B cell (primary cell): ENCODE data around the gene EFCAB8. TPM values are rescaled to one million over a fixed set of nuclear protein-coding genes. Genes with fewer than 3 reads are reported as not detected.

Experiments
- ATAC-seq: fragments of 200-7000 bp; cut with Tn5 transposase; one replicate; pipeline ENCODE4 v1.10.0; 2021; ENCODE audit warnings: low read depth, mild to moderate bottlenecking, moderate number of reproducible peaks, moderate library complexity
- CTCF ChIA-PET: fragments of 350-600 bp; sonication (Branson Sonifier 250); formaldehyde crosslinking; loops from one replicate; lab custom pipeline; 2021; ENCODE audit warnings: antibody characterized with exemption, inconsistent platforms; lab: Charles Lee
- POLR2A ChIA-PET: fragments of 350-600 bp; sonication (Branson Sonifier 250); formaldehyde crosslinking; loops from one replicate; lab custom pipeline; 2021; ENCODE audit warnings: antibody characterized with exemption; lab: Charles Lee
- DNase-seq: peaks from one replicate; pipeline ENCODE4 v3.0.0; 2013
- H2AFZ ChIP-seq: 2 replicates; pipeline ENCODE4 v1.6.1; 2012; ENCODE audit warnings: mild to moderate bottlenecking, low read depth, low read length; ENCODE audit not compliant: insufficient read depth, poor library complexity, severe bottlenecking
- H3K27ac ChIP-seq, 2 donors: 1 replicate in 1 of 2; 2 replicates in 1 of 2; pipeline ENCODE4 v1.5.1; 2012 to 2013; ENCODE audit warnings: low read length in 2 of 2, mild to moderate bottlenecking in 2 of 2, moderate library complexity in 1 of 2
- H3K27me3 ChIP-seq, 4 experiments: fragments of 200-600 bp in 1 of 4; sonication (generic) in 1 of 4; replicated peaks in 1 of 4; 1 replicate in 2 of 4; 2 replicates in 2 of 4; pipeline versions ENCODE4 v1.6.1 to v1.7.0; 2013 to 2016; ENCODE audit warnings: low read length in 3 of 4, mild to moderate bottlenecking in 2 of 4, mixed read lengths in 1 of 4, moderate library complexity in 1 of 4; ENCODE audit not compliant: insufficient read depth in 4 of 4, control insufficient read depth in 3 of 4; ENCODE audit errors: control extremely low read depth in 1 of 4
- H3K36me3 ChIP-seq, 2 experiments: replicated peaks in 1 of 2; 1 replicate in 1 of 2; 2 replicates in 1 of 2; pipeline versions ENCODE4 v1.6.1 to v1.7.1; 2013; ENCODE audit warnings: low read length in 1 of 2; ENCODE audit not compliant: insufficient read depth in 2 of 2, control insufficient read depth in 1 of 2; ENCODE audit errors: control extremely low read depth in 1 of 2, extremely low read depth in 1 of 2
- H3K4me1 ChIP-seq, 2 donors: fragments of 200-600 bp in 1 of 2; sonication (generic) in 1 of 2; 1 replicate in 1 of 2; 2 replicates in 1 of 2; pipeline versions ENCODE4 v1.5.1 to v1.6.1; 2013 to 2017; ENCODE audit warnings: low read length in 2 of 2; ENCODE audit not compliant: control insufficient read depth in 2 of 2, insufficient read depth in 2 of 2
- H3K4me2 ChIP-seq: replicated peaks from 2 replicates; pipeline ENCODE3; 2012; ENCODE audit warnings: mild to moderate bottlenecking, low read depth, low read length; ENCODE audit not compliant: poor library complexity, severe bottlenecking
- H3K4me3 ChIP-seq, 5 experiments: fragments of 200-600 bp in 1 of 5; sonication (generic) in 1 of 5; 1 replicate in 3 of 5; 2 replicates in 2 of 5; pipeline versions ENCODE4 v1.5.1 to v1.7.0; 2011 to 2016; ENCODE audit warnings: low read length in 4 of 5, mild to moderate bottlenecking in 4 of 5, low read depth in 2 of 5, control low read depth in 1 of 5, moderate library complexity in 1 of 5; ENCODE audit not compliant: insufficient read depth in 1 of 5; ENCODE audit errors: control extremely low read depth in 1 of 5, extremely low read depth in 1 of 5
- H3K79me2 ChIP-seq: fragments of 200-600 bp; sonication (generic); one replicate; pipeline ENCODE4 v1.6.0; 2016; ENCODE audit warnings: low read length; ENCODE audit not compliant: control insufficient read depth, insufficient read depth
- H3K9ac ChIP-seq: fragments of 200-600 bp; sonication (generic); 2 replicates; pipeline ENCODE4 v1.6.1; 2017; ENCODE audit warnings: mild to moderate bottlenecking, low read length, moderate library complexity
- H3K9me3 ChIP-seq, 3 donors: one replicate each; pipeline versions ENCODE4 v1.6.1 to v1.7.1; 2013; ENCODE audit warnings: low read length in 2 of 3; ENCODE audit not compliant: control insufficient read depth in 2 of 3, insufficient read depth in 1 of 3; ENCODE audit errors: control extremely low read depth in 1 of 3
- H4K20me1 ChIP-seq: 2 replicates; pipeline ENCODE4 v1.6.0; 2012; ENCODE audit warnings: mild to moderate bottlenecking, low read length; ENCODE audit not compliant: insufficient read depth, control insufficient read depth, poor library complexity, severe bottlenecking
- H3K27ac Mint-ChIP-seq: one replicate; pipeline ENCODE4 v1.8.0; 2021; ENCODE audit warnings: mixed read lengths
- H3K27me3 Mint-ChIP-seq: one replicate; pipeline ENCODE4 v1.8.0; 2021; ENCODE audit warnings: mixed read lengths
- H3K4me1 Mint-ChIP-seq: one replicate; pipeline ENCODE4 v1.8.0; 2021; ENCODE audit warnings: mixed read lengths
- H3K4me3 Mint-ChIP-seq: one replicate; pipeline ENCODE4 v1.8.0; 2021; ENCODE audit warnings: mixed read lengths
- H3K9me3 Mint-ChIP-seq: one replicate; pipeline ENCODE4 v1.8.0; 2022; ENCODE audit warnings: mixed read lengths; ENCODE audit not compliant: insufficient read depth
- EZH2 ChIP-seq: IDR thresholded peaks from 2 replicates; pipeline ENCODE4 v1.6.1; 2012; ENCODE audit warnings: borderline replicate concordance, low read depth, mild to moderate bottlenecking, moderate library complexity, low read length; ENCODE audit not compliant: insufficient read depth, poor library complexity, severe bottlenecking
- WGBS: methylation state at CpG from one replicate; pipeline ENCODE4 v1.1.5; 2013; ENCODE audit warnings: missing lambda C conversion rate; ENCODE audit not compliant: insufficient coverage; 5-methylcytosine and 5-hydroxymethylcytosine counted together
- intact Hi-C: fragments of 100-400 bp; cut with micrococcal nuclease; formaldehyde crosslinking; loops from one replicate; pipeline ENCODE4 v1.10.0; 2022
- polyA plus RNA-seq: library from polyadenylated mRNA; depleted of rRNA; stranded (reverse); fragments of >200 nt; gene quantifications from 2 replicates; pipeline ENCODE4 v1.2.3, GENCODE V29; 2012
- total RNA-seq, 2 donors: library from RNA; stranded (reverse); fragments of 120-200 nt in 1 of 2; gene quantifications; 1 replicate in 1 of 2; 2 replicates in 1 of 2; pipeline versions ENCODE4 v1.2.3 to v1.2.4, GENCODE V29; 2013 to 2022
- TF ChIP-seq, protein P1 (sequence below): fragments of 200-600 bp; IDR thresholded peaks from one replicate; pipeline ENCODE4 v1.8.0; 2022; ENCODE audit warnings: antibody characterized with exemption, mild to moderate bottlenecking

Gene EFCAB8
- total and polyA plus RNA-seq, 2 donors (not counting 1 experiment from before 2014, with no cell fraction given), result 0.72 to 2.3 TPM

DNA sequence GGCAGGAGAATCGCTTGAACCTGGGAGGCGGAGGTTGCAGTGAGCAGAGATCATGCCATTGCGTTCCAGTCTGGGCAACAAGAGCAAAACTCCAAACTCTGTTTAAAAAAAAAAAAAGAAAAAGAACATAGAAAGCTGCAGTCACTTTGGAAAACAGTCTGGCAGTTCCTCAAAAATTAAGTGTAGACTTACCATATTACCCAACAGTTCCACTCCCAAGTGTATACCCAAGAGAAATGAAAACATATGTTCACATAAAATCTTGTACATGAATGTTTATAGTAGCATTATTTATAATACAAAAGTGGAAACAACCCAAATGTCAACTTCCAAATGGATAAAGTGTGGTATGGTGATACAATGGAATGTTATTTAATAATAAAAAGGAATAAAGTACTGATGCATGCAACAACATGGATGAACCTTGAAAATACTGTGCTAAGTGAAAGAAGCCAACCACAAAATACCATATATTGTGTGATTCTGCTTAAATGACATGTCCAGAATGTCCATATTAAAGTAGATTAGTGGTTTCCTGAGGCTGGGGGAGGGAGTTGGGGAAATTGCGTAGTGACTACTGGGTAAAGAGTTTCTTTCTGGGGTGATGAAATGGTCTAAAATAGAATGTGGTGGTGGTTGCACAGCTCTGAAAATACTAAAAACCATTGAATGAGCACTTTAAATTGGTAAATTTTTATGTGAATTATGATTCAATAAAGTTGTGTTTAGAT lies 82.6 kb downstream of the EFCAB8 start:
- CTCF ChIA-PET, result no interaction called here

DNA sequence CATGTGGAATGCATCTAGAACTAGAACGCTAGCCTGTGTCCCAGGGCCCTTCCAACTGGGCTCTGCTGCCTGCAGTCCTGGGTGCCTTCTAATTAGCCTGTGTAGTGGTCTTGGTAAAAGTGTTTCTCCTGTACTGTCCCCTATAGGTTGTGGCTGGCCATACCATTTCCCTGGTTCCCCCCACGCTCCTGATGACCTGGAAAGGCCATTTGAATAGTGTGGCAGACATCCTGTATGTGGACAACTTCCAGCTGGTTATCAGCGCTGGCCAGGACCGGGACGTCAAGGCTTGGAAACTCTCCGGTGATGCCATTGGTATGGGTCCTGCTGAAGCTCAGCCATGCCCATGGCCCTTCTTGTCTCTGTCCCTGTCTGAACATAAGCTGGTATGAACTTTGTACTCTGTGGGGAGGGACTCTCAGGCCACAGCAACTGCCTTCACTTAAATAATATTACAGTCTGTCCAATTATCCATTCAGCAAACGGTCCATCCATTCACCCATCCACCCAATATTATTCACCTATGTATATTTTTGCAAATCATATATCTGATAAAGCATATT lies 84.8 kb downstream of the EFCAB8 start:
- intact Hi-C loops, result no loop called here
- H3K4me3 ChIP-seq, result no peak overlapping the region
- 93% methylated on average over 6 of the region's 7 CpGs for WGBS
- ChIA-PET CTCF (no interaction called here), POLR2A (no interaction called here)
- H3K4me1 ChIP-seq, result no peaks in the 10 kb centered on the region
- H3K27me3 Mint-ChIP-seq, result peaks cover 21% of the 10 kb centered on the region
- H3K4me3 Mint-ChIP-seq, result no peak overlapping the region
- H3K27ac Mint-ChIP-seq, result no peak overlapping the region
- DNase-seq, result no peak
- H3K9me3 ChIP-seq, result peaks cover 0 to 7% (median 0%) of the 10 kb centered on the region in 3 donors
- no peaks in the 10 kb centered on the region for H3K27me3 ChIP-seq
- no peak for ATAC-seq
- H4K20me1 ChIP-seq, result no peaks in the 10 kb centered on the region
- TF ChIP-seq, protein P1, sequence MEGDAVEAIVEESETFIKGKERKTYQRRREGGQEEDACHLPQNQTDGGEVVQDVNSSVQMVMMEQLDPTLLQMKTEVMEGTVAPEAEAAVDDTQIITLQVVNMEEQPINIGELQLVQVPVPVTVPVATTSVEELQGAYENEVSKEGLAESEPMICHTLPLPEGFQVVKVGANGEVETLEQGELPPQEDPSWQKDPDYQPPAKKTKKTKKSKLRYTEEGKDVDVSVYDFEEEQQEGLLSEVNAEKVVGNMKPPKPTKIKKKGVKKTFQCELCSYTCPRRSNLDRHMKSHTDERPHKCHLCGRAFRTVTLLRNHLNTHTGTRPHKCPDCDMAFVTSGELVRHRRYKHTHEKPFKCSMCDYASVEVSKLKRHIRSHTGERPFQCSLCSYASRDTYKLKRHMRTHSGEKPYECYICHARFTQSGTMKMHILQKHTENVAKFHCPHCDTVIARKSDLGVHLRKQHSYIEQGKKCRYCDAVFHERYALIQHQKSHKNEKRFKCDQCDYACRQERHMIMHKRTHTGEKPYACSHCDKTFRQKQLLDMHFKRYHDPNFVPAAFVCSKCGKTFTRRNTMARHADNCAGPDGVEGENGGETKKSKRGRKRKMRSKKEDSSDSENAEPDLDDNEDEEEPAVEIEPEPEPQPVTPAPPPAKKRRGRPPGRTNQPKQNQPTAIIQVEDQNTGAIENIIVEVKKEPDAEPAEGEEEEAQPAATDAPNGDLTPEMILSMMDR, result no peak
- no peak for TF ChIP-seq EZH2
- H3K36me3 ChIP-seq, result no peaks in the 10 kb centered on the region
- H3K4me1 Mint-ChIP-seq, result no peaks in the 10 kb centered on the region
- H3K27ac ChIP-seq, result no peak overlapping the region
- no peaks in the 10 kb centered on the region for H3K79me2 ChIP-seq
- H3K4me2 ChIP-seq, result no peak overlapping the region
- no peak overlapping the region for H2AFZ ChIP-seq
- no peak overlapping the region for H3K9ac ChIP-seq
- peaks cover 3% of the 10 kb centered on the region for H3K9me3 Mint-ChIP-seq

More for the DNA sequence above, 82.6 kb downstream of the EFCAB8 start:
- H3K4me3 ChIP-seq, result no peak overlapping the region
- Mint-ChIP-seq H3K9me3 (peaks cover 3% of the 10 kb centered on the region), H3K27ac (no peak overlapping the region), H3K4me3 (no peak overlapping the region), H3K27me3 (peaks cover 16% of the 10 kb centered on the region), H3K4me1 (no peaks in the 10 kb centered on the region)
- POLR2A ChIA-PET, result no interaction called here
- no peaks in the 10 kb centered on the region for H3K79me2 ChIP-seq
- H3K27me3 ChIP-seq, result no peaks in the 10 kb centered on the region
- H3K4me2 ChIP-seq, result no peak overlapping the region
- H3K4me1 ChIP-seq, result no peaks in the 10 kb centered on the region
- TF ChIP-seq EZH2, result no peak
- TF ChIP-seq, protein P1, result no peak
- H2AFZ ChIP-seq, result no peak overlapping the region
- no peak overlapping the region for H3K27ac ChIP-seq
- WGBS, result 80% methylated on average over 3 of the region's 4 CpGs
- ATAC-seq (no peak), DNase-seq (no peak)
- peaks cover 0 to 9% (median 0%) of the 10 kb centered on the region in 3 donors for H3K9me3 ChIP-seq
- H4K20me1 ChIP-seq, result no peaks in the 10 kb centered on the region
- H3K36me3 ChIP-seq, result no peaks in the 10 kb centered on the region
- intact Hi-C loops, result no loop called here
- H3K9ac ChIP-seq, result no peak overlapping the region
